Measurements from ENCODE around the gene ATP5PF. TPM values are rescaled to one million over a fixed set of nuclear protein-coding genes. Genes with fewer than 3 reads are reported as not detected.
A peak's percentile ranks its signal among the peaks of the same experiment; 100 is the strongest.

Gene ATP5PF
- total RNA-seq, 1 donor from 2014 or later, result 117 TPM

DNA sequence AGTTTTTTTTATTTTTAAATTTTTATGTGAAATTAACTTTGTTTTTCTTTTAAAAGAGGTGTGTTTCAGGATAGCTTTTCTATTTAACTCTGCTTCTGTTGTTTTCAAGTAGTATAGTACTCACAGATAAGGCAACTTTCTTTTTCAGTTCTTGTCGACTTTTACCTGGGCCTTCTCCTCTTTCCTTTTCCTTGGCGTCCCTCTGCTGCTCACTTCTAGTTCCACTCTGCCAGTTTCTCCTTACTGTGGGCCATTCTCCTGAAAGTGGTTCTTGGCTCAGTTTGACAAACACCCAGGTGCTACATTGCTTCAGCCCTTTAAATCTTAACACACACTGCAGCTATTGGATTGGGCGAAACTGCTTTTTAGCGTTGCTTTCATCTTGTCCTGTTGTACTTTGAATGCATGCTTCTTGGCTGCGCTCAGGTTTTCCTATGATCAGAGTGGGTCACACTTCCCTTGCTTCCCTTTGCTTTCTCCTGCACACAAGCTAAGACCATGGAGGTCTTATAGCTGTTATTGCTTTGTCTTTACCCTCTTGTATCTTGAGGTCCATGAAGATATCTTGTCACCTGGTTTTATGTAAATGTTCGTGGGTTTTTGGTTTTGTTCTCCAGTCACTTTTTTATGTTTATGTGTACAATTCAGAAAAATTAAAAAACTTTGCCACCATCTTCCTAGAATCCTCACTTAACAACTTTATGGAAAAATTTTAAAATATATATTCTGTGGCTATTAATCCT is 21.7 kb upstream of the ATP5PF start:
- no peaks in the 10 kb centered on the region for H3K27me3 Mint-ChIP-seq (ENCODE audit: unreplicated experiment)
- peaks cover 54% of the 10 kb centered on the region for H3K36me3 Mint-ChIP-seq (ENCODE audit: unreplicated experiment)
- no peak overlapping the region for H3K4me3 Mint-ChIP-seq (ENCODE audit: unreplicated experiment)
- no peak overlapping the region for H3K27ac Mint-ChIP-seq (ENCODE audit: unreplicated experiment)
- no peak for DNase-seq (ENCODE audit: extremely low spot score, unreplicated experiment)
- peaks cover 26% of the 10 kb centered on the region for H3K4me1 Mint-ChIP-seq (ENCODE audit: unreplicated experiment)
- TF ChIP-seq, protein P1, sequence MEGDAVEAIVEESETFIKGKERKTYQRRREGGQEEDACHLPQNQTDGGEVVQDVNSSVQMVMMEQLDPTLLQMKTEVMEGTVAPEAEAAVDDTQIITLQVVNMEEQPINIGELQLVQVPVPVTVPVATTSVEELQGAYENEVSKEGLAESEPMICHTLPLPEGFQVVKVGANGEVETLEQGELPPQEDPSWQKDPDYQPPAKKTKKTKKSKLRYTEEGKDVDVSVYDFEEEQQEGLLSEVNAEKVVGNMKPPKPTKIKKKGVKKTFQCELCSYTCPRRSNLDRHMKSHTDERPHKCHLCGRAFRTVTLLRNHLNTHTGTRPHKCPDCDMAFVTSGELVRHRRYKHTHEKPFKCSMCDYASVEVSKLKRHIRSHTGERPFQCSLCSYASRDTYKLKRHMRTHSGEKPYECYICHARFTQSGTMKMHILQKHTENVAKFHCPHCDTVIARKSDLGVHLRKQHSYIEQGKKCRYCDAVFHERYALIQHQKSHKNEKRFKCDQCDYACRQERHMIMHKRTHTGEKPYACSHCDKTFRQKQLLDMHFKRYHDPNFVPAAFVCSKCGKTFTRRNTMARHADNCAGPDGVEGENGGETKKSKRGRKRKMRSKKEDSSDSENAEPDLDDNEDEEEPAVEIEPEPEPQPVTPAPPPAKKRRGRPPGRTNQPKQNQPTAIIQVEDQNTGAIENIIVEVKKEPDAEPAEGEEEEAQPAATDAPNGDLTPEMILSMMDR (IDR thresholded peaks at IDR 0.05), result no peak
- no peaks in the 10 kb centered on the region for H3K9me3 Mint-ChIP-seq (ENCODE audit: unreplicated experiment)

DNA sequence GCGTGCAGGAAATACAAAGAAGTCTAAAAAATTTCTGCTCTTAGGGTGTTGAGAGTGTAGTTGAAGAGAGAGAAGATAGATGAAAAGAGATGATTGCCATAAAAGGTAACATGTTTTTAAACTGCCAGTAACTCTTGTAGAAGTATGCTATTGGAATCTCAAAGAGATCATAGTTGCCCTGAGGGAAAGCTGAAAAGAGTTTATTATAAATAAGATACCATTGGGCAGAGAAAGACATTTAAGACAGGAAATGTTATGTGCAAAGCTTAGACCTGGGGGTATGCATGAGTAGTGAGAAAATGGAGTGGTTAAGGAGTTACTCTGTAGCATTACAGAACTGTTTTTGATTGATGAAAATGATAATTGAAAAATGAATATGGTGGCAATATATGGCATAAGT is 17.7 kb upstream of the ATP5PF start:
- Mint-ChIP-seq H3K4me1 (ENCODE audit: unreplicated experiment) (peaks cover 28% of the 10 kb centered on the region), H3K36me3 (ENCODE audit: unreplicated experiment) (peaks cover 40% of the 10 kb centered on the region), H3K9me3 (ENCODE audit: unreplicated experiment) (no peaks in the 10 kb centered on the region), H3K27ac (ENCODE audit: unreplicated experiment) (peak overlapping the region; percentile 66), H3K4me3 (ENCODE audit: unreplicated experiment) (no peak overlapping the region), H3K27me3 (ENCODE audit: unreplicated experiment) (no peaks in the 10 kb centered on the region)
- TF ChIP-seq, protein P1 (IDR thresholded peaks at IDR 0.05), result no peak
- DNase-seq (ENCODE audit: extremely low spot score, unreplicated experiment), result no peak

DNA sequence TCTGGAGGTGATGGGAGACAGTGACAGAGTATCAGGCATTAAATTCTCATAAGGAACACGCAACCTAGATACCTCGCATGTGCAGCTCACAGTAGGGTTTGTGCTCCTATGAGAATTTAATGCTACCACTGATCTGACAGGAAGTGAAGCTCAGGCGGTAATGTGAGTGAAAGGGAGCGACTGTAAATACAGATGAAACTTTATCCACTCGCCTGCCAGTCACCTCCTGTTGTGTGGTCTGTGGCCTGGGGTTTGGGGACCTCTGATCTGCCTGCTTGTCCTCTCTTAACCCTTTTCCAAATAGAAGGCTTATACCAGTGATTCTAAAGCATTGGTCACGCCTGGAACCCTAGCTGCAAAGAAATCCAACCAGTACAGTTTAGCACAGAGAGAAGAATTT is 15.4 kb upstream of the ATP5PF start:
- Mint-ChIP-seq H3K27me3 (ENCODE audit: unreplicated experiment) (no peaks in the 10 kb centered on the region), H3K4me3 (ENCODE audit: unreplicated experiment) (no peak overlapping the region), H3K27ac (ENCODE audit: unreplicated experiment) (peak overlapping the region; percentile 83), H3K36me3 (ENCODE audit: unreplicated experiment) (peaks cover 37% of the 10 kb centered on the region), H3K4me1 (ENCODE audit: unreplicated experiment) (peaks cover 19% of the 10 kb centered on the region), H3K9me3 (ENCODE audit: unreplicated experiment) (no peaks in the 10 kb centered on the region)
- no peak for DNase-seq (ENCODE audit: extremely low spot score, unreplicated experiment)
- TF ChIP-seq, protein P1 (IDR thresholded peaks at IDR 0.05), result no peak

DNA sequence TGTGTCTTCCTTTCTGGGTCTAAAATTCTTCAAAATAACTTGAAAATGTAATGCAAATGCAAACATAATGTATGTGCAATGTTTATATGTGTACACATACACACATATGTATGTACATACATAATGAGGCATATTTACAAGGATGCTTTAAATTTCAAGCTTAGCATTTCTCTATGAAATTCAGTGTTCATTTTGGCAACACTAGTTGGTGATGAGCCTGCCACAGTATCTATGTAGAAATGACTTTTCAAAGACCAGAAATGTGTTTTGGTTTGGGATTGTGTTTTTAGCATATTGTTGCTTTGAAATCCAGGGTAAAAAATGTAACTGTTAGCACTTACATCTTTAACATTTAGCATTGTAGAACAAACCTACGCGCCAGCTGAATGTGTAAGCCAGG is 10.2 kb upstream of the ATP5PF start:
- no peak overlapping the region for H3K4me3 Mint-ChIP-seq (ENCODE audit: unreplicated experiment)
- no peaks in the 10 kb centered on the region for H3K9me3 Mint-ChIP-seq (ENCODE audit: unreplicated experiment)
- H3K36me3 Mint-ChIP-seq (ENCODE audit: unreplicated experiment), result peaks cover 25% of the 10 kb centered on the region
- no peaks in the 10 kb centered on the region for H3K27me3 Mint-ChIP-seq (ENCODE audit: unreplicated experiment)
- H3K4me1 Mint-ChIP-seq (ENCODE audit: unreplicated experiment), result no peaks in the 10 kb centered on the region
- no peak for DNase-seq (ENCODE audit: extremely low spot score, unreplicated experiment)
- no peak overlapping the region for H3K27ac Mint-ChIP-seq (ENCODE audit: unreplicated experiment)
- TF ChIP-seq, protein P1 (IDR thresholded peaks at IDR 0.05), result no peak

DNA sequence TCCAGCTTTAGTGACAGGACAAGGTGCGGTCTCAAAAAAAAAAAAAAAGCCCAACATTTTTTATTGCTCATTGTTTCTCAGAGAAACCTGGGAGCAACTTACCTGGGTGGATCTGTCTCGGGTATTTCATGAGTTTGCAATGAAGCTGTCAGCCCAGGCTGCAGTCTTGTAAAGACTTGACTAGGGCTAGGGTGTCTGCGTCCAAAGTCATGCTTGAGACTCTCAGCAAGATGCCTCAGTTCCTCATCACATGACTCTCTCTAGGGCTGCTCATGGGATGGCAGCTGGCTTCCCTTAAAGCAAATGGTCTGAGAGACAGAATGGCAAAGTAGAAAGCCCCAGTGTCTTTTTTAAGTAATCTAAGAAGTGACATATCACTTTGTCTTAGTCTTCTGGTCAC is 8.2 kb upstream of the ATP5PF start:
- Mint-ChIP-seq H3K4me1 (ENCODE audit: unreplicated experiment) (no peaks in the 10 kb centered on the region), H3K4me3 (ENCODE audit: unreplicated experiment) (no peak overlapping the region), H3K27me3 (ENCODE audit: unreplicated experiment) (no peaks in the 10 kb centered on the region), H3K36me3 (ENCODE audit: unreplicated experiment) (peaks cover 17% of the 10 kb centered on the region), H3K9me3 (ENCODE audit: unreplicated experiment) (no peaks in the 10 kb centered on the region), H3K27ac (ENCODE audit: unreplicated experiment) (no peak overlapping the region)
- TF ChIP-seq, protein P1 (IDR thresholded peaks at IDR 0.05), result no peak
- DNase-seq (ENCODE audit: extremely low spot score, unreplicated experiment), result no peak
